Suppressor macrophage treated with lipopolysaccharide for 4 hours (primary cell): ENCODE data around the gene MMEL1.
"Not testable (repeated sequence)": the region's sequence is repeated elsewhere in the genome, so short reads cannot be mapped to it uniquely, and the experiment has no call there.

Experiments
- DNase-seq: peaks from one replicate; pipeline ENCODE4 v3.0.0-alpha.2; 2020

The MMEL1 gene, protein sequence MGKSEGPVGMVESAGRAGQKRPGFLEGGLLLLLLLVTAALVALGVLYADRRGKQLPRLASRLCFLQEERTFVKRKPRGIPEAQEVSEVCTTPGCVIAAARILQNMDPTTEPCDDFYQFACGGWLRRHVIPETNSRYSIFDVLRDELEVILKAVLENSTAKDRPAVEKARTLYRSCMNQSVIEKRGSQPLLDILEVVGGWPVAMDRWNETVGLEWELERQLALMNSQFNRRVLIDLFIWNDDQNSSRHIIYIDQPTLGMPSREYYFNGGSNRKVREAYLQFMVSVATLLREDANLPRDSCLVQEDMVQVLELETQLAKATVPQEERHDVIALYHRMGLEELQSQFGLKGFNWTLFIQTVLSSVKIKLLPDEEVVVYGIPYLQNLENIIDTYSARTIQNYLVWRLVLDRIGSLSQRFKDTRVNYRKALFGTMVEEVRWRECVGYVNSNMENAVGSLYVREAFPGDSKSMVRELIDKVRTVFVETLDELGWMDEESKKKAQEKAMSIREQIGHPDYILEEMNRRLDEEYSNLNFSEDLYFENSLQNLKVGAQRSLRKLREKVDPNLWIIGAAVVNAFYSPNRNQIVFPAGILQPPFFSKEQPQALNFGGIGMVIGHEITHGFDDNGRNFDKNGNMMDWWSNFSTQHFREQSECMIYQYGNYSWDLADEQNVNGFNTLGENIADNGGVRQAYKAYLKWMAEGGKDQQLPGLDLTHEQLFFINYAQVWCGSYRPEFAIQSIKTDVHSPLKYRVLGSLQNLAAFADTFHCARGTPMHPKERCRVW

DNA sequence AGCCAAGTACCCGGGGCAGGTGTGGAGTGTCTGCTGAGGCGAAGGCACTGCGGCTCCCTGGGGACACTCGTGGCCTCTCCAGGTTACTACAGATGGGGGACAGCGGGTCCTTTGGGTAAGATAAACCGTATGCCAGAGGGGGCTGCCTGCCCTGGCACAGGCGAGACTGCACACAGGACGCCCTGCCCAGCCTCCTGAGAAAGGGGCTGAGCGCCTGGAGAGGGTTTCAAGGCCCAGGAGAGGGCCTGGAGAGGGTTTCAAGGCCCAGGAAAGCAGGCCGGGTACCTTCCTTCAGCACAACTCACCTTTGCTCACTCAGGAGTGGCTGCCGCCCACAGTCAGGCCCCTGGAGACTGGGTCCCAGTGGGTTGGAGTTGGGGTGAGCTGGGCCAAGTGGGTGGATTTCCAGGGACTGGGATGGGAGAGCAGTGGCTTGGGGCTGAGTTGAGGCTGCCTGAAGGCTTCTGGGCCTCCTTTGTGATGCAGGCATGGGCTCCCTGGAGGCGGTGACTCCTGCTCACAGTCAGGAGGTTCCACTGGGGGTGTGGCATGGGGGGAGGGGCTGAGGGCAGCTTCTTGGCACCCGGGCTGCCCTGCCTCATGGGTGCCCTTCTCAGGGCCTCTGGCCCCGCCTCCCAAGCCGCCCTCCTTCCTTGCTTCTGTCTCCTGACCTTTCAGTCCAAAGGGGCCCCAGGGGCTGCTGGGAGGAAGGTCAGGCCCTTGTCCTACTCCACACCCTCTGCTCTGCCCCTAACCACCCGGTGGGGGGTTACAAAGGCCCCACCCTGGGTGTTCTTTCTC lies at the start of gene MMEL1:
Gene MMEL1, minus strand, starts transcription at position 456 of the 801 bp plus-strand sequence. CDS start 3,532 bp downstream, outside the sequence.
- no peak for DNase-seq

DNA sequence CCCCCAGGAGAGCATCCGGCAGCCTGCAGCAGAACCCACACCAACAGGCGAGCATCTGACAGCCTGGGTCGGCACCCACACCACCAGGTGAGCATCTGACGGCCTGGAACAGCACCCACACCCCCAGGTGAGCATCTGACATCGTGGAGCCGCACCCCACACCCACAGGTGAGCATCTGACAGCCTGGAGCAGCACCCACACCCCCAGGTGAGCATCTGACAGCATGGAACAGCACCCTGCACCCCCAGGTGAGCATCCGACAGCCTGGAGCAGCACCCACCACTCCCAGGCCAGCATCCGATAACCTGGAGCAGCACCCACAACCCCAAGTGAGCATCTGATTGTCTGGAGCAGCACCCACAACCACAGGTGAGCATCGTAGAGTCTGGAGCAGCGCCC lies 43.9 kb upstream of the MMEL1 start:
- not testable (repeated sequence) for DNase-seq

DNA sequence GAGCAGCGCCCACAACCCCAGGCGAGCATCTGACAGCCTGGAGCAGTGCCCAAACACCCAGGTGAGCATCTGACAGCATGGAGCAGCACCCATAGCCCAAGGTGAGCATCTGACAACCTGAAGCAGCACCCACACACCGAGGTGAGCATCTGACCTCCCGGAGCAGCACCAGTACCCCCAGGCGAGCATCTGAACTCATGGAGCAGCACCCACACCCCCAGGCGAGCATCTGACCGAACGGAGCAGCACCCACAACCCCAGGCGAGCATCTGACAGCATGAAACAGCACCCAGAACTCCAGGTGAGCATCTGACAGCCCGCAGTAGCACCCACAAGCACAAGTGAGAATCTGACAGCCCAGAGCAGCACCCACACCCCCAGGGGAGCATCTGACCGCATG lies 38.8 kb upstream of the MMEL1 start:
- DNase-seq: not testable (repeated sequence)

DNA sequence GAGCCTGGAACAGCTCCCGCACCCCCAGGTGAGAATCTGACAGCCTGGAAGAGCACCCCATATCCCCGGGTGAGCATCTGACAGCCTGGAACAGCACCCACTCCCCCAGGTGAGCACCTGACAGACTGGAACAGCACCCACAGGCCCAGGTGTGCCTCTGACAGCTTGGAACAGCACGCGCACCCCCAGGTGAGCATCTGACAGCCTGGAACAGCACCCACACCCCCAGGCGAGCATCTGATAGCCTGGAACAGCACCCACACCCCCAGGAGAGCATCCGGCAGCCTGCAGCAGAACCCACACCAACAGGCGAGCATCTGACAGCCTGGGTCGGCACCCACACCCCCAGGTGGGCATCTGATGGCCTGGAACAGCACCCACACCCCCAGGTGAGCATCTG lies 27.0 kb upstream of the MMEL1 start:
- DNase-seq: not testable (repeated sequence)

DNA sequence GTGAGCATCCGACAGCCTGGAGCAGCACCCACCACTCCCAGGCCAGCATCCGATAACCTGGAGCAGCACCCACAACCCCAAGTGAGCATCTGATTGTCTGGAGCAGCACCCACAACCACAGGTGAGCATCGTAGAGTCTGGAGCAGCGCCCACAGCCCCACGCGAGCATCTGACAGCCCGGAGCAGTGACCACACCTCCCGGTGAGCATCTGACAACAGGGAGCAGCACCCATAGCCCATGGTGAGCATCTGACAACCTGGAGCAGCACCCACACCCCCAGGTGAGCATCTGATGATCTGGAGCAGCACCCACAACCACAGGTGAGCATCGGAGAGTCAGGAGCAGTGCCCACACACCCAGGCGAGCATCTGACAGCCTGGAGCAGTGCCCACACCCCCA lies 25.1 kb upstream of the MMEL1 start:
- DNase-seq: not testable (repeated sequence)

DNA sequence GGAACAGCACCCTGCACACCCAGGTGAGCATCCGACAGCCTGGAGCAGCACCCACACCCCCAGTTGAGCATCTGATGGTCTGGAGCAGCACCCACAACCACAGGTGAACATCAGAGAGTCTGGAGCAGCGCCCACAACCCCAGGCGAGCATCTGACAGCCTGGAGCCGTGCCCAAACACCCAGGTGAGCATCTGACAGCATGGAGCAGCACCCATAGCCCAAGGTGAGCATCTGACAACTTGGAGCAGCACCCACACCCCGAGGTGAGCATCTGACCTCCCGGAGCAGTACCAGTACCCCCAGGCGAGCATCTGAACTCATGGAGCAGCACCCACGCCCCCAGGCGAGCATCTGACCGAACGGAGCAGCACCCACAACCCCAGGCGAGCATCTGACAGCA lies 24.3 kb upstream of the MMEL1 start:
- not testable (repeated sequence) for DNase-seq

DNA sequence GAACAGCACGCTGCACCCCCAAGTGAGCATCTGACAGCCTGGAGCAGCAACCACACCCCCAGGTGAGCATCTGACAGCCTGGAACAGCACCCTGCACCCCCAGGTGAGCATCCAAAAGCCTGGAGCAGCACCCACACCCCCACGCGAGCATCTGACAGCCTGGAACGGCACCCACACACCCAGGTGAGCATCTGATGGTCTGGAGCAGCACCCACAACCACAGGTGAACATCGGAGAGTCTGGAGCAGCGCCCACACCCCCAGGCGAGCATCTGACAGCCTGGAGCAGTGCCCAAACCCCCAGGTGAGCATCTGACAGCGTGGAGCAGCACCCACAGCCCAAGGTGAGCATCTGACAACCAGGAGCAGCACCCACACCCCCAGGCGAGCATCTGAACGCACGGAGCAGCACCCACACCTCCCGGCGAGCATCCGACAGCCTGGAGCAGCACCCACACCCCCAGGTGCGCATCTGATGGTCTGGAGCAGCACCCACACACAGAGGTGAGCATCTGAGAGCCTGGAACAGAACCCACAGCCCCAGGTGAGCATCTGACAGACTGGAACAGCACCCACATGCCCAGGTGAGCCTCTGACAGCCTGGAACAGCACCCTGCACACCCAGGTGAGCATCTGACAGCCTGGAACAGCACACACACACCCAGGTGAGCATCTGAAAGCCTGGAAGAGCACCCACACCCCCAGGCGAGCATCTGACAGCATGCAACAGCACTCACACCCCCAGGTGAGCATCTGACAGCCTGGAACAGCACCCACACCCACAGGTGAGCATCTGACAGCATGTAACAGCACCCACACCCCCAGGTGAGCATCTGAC lies 23.0 kb upstream of the MMEL1 start:
- not testable (repeated sequence) for DNase-seq

DNA sequence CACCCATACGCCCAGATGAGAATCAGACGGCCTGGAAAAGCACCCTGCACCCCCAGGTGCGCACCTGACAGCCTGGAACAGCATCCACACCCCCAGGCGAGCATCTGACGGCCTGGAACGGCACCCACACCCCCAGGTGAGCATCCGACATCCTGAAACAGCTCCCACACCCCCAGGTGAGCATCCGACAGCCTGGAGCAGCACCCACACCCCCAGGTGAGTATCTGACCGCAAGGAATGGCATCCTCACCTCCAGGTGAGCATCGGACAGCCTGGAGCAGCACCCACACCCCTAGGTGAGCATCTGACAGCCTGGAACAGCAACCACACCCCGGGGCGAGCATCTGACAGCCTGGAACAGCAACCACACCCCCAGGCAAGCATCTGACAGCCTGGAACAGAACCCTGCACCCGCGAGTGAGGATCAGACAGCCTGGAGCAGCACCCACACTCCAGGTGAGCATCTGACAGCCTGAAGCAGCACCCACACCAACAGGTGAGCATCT lies 21.7 kb upstream of the MMEL1 start:
- DNase-seq: not testable (repeated sequence)

DNA sequence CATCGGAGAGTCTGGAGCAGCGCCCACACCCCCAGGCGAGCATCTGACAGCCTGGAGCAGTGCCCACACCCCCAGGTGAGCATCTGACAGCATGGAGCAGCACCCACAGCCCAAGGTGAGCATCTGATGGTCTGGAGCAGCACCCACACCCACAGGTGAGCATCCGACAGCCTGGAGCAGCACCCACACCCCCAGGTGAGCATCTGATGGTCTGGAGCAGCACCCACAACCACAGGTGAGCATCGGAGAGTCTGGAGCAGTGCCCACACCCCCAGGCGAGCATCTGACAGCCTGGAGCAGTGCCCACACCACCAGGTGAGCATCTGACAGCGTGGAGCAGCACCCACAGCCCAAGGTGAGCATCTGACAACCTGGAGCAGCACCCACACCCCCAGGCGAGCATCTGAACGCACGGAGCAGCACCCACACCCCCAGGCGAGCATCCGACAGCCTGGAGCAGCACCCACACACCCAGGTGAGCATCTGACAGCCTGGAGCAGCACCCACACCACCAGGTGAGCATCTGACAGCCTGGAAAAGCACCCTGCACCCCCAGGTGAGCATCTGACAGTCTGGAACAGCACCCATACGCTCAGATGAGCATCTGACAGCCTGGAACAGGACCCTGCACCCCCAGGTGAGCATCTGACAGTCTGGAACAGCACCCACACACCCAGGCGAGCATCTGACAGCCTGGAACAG lies 21.1 kb upstream of the MMEL1 start:
- not testable (repeated sequence) for DNase-seq

DNA sequence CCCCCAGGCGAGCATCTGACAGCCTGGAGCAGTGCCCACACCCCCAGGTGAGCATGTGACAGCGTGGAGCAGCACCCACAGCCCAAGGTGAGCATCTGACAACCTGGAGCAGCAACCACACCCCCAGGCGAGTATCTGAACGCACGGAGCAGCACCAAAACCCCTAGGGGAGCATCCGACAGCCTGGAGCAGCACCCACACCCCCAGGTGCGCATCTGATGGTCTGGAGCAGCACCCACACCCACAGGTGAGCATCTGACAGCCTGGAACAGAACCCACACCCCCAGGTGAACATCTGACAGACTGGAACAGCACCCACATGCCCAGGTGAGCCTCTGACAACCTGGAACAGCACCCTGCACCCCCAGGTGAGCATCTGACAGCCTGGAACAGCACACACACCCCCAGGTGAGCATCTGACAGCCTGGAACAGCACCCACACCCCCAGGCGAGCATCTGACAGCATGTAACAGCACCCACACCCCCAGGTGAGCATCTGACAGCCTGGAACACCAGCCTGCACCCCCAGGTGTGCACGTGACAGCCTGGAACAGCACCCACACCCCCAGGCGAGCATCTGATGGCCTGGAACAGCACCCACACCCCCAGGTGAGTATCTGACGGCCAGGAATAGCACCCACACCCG lies 20.2 kb upstream of the MMEL1 start:
- DNase-seq: not testable (repeated sequence)

DNA sequence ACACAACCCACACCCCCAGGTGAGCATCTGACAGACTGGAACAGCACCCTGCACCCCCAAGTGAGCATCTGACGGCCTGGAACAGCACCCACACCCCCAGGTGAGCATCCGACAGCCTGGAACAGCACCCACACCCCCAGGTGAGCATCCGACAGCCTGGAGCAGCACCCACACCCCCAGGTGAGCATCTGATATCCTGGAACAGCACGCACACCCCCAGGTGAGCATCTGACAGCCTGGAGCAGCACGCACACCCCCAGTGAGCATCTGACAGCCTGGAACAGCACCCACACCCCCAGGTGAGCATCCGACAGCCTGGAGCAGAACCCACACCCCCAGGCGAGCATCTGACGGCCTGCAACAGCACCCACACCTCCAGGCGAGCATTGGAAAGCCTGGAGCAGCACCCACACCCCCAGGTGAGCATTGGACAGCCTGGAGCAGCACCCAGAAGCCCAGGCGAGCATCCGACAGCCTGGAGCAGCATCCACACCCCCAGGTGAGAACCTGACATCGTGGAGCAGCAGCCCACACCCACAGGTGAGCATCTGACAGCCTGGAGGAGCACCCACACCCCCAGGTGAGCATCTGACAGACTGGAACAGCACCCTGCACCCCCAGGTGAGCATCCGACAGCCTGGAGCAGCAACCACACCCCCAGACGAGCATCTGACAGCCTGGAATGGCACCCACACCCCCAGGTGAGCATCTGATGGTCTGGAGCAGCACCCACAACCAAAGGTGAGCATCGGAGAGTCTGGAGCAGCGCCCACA lies 19.5 kb upstream of the MMEL1 start:
- DNase-seq: not testable (repeated sequence)

DNA sequence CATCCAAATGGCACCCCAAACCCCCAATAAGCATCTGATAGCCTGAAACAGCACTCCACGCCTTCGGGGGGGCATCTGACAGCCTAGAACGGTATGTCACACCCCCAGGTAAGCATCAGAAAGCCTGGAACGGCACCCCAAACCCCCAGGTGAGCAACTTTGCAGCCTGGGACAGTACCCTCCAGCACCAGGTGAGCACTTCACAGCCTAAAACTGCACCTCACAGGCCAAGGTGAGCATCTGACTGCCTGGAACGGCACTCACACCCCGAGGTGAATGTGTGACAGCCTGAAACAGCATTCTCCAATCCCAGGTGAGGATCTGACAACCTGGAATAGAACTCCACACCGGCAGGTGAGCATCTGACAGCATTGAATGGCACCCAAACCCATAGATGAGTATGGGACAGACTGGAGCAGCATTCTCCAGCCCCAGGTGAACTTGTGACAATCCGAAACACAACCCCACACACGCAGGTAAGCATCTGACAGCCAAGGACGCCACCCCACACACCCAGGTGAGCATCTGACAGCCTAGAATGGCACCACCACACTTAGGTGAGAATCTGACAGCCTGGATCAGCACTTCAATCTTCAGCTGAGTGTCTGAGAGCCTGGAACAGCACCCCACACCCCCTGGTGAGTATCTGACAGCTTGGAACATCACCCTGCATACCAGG lies 18.3 kb upstream of the MMEL1 start:
- no peak for DNase-seq

DNA sequence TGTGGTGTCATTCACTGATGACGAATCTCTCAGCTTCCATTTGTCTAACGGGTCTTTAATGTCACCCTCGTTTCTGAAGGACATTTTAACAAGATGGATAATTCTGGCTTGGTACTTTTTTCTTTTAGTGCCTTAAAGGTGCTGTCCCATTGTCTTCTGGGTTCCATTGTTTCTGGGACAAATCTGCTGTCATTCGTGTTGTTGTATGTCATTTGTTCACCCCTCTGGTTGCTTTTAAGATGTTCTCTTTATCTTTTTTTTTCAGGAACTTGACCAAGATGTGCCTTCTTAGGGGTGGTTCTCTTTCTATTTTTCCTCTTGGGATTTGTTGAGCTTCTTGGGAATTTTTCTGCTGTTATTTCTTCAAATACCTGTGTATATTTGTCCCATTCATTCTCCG lies 14.0 kb upstream of the MMEL1 start:
- DNase-seq: no peak

DNA sequence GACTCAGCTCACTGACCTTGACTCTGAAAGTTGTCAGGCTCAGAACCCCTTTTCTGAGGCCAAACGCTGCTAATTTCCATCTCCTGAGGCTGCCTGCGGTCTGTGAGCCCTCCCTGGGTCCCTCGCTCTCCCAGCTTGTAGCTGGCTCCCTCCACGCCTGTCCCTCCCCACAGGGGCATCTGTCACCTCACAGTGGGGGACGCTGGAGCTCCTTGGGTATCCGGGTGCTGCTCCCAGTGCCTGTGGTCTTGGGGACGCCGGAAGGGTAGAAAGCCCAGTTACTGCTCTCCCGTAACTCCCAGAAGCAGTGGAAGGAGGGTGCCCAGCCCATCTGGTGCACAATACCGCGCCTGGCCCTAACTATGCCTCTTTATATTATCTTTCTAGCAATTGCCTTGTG lies 13.0 kb upstream of the MMEL1 start:
- DNase-seq: no peak

DNA sequence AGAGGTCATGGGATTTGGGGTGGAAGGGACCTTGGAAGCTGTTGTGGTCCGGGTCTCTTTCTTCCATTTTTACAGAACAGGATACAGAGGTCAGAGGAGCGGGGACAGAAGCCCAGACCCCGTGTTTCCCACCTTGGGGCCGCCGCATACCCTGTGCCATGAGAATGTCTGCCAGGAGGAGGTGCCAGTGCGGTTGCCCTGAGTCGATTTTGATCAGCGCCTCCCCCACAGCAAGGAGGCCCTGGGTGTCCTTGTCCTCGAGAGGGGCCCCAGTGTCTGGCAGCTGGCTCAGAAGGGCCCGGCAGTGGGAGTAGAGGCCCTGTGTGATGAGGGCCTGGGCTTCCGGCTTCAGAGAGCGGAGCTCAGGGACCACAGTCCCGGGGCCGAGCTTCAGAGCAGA lies 12.3 kb upstream of the MMEL1 start:
- DNase-seq: no peak

DNA sequence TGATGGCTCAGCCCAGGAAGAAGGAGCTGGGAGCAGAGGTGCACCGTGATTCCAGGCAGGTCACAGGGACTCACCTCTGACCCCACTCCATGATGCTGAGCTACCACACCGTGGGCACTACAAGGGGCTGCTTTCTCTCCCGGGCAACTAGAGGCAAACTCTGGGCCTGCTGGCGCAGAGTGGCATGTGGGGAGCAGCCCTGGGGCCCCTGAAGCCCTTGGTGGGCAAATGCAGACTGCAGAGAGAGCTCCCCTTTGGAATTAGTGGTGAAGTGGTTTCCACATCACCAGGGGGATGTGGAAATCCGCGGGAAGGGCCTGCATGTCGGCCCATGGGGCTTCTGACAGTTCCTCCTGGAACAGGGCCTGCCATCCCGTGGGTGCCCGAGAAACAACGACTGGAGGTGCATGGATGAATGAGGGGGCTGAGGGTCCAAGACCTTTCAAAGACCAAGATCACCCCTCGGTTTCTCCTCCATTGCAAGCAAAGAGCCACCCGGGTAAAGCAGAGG lies 11.8 kb upstream of the MMEL1 start:
- DNase-seq: no peak

DNA sequence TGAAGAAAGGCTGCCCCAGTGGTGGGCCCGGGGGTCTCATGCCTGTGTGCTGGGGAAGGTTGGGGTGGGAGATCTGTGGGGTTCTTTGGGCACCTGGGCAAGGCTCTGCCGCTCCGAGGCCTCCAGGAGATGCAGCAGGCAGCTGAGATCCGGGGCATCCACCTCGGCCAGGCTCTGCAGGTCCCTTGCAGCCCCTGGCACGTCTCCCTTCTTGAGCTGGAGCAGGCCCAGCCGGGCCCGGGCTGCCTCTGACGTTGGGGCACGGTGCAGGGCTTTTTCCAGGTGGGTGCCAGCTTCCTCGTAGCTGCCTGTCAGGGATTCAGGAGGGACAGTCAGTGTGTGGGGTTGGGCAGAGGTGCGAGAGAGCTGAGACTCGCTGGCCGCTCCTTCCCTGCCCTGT lies 11.4 kb upstream of the MMEL1 start:
- no peak for DNase-seq

DNA sequence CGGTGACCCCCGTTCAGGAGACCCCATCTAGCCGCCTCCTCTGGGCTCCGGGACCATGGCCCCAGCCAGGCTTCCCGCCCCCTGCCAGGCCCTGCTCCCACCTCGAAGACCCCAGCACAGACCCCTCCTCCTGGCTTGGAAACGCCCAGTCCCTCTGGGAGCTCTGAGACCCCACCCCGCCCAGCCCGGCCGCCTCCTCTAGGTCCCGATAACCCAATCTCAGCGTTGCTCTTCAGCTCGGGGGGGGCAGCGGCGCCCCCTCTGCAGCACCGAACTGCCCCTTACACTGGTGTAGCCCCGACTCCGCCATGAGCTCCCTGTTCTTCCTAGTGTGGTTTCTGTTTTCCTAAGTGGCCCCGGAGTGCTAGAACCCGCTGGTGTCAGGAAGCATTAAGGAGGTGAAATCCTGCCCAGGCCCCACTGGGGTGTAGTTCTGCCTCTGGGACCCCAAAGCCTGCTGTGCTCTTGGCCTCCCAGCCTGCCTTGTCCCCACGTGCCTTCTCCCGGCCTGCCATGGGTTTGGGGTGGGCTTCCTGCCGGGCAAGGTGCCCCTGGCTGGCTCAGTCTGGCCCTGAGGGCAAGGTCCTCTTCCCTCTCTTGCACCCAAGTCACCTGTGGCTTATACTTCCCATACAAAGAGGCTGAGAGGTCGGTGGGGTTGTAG lies 10.7 kb upstream of the MMEL1 start:
- DNase-seq: no peak
